ENCODE measurements around the gene TAGLN.

The TAGLN gene

DNA sequence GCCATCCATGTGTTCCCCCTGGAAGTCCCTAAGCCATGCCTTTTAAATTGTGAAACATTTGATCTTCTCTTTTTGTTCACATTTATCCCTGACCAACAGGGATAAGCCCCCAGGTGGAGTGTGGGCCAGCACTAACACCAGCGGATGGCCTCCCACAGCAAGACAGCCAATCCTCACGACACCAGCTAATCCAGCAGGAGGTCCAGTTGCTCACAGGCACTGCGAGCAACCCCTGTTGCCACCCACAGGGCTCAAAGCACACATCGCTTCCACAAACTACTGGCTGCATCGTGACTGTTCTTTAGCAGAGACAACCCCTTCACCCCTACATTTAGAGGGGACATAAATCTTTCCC lies 30.7 kb downstream of the TAGLN start:
- no peak for FAIRE-seq
- DNase-seq (ENCODE audit: insufficient read length, low spot score), result no peak

DNA sequence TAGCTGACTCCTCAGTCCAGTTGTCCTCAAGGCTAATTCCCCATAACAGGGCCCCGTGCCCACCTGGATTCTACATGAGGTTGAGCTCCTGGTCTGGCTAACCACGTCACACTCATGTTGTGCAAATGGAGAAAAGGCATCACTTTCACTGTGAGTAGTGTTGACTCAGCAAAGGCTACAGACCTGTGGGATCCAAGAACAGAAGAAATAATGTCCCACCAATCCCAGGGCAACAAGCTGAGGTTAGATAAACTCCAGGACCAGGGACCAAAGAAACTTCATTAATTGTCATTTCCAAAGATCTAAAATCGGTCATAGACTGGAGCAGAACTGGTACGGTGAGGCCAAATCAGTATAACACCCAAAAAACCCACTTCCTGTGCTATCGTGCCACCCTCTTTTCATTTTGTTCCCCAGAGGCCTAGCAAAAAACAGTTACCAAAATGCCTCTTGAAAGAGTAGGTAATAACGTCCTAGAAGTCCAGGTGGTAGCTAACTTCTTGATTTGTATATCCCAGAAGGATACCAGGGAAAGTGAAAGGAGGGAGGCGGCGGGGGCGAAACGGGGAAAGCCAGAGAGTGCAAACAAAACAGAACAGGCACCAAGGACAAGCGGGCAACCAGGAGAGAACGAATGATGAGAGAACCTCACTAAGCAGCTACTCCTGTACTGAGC lies 31.3 kb downstream of the TAGLN start:
- DNase-seq (ENCODE audit: insufficient read length, low spot score) (peak; percentile 37), FAIRE-seq (peak; percentile 93)

DNA sequence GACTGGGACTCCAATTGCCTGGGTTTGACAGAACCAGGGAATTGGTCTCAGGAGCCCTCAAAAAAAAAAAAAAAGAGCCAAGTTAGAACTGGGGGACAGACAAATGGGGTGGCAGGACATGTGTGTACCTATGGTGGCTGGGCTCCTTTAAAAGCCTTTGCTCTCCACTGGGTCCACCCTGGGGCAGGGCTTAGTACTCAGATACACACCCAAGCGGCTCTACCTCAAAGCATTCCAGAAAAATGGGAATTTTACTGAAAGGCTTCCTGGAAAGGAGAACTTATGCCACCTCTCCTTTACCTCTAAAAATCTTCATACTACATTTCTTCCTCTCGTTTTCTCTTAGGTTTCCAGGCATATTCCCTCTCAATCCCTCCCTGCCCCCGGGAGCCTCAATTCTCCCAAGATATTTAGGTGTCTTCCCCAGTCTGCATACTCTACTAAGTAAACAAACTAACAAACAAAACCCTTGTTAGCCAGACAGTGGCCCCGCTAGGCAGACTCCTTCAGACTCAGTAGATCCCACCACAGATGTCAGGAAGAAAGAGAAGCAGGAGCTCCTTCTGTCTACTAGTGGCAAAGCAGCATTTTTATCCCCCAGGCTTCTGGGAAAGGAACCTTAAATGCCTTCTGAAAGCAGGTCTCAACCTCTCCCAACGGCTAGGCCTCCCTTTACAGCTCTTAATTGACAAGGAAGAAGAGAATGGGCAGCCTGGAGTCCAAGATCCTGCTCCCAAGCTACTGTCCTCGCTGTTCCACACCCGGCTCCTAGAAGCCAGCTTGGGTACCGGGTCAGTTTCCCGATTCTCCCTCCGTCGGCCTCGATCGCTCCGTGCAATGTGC lies 32.0 kb downstream of the TAGLN start:
- no peak for FAIRE-seq
- no peak for DNase-seq (ENCODE audit: insufficient read length, low spot score)

DNA sequence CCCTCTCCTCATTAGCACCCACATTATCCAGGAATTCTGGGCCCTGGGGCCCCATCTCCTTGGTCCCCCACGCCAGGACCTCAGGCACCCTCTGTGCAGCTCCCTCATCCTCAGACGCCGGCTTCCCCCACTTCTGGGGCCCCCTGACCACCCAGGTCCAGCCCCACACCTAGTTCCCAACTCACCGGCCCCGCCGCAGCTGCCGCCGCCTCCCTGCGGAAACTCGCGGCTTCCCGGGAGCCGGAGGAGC lies 32.6 kb downstream of the TAGLN start, which contains the start of gene PCSK7:
Gene PCSK7 (minus strand): TSS at position 232 of the 250 bp plus-strand sequence. CDS start 2,229 bp downstream, outside the sequence.
- no peak for DNase-seq (ENCODE audit: insufficient read length, low spot score)
- FAIRE-seq, result peak; percentile 68

DNA sequence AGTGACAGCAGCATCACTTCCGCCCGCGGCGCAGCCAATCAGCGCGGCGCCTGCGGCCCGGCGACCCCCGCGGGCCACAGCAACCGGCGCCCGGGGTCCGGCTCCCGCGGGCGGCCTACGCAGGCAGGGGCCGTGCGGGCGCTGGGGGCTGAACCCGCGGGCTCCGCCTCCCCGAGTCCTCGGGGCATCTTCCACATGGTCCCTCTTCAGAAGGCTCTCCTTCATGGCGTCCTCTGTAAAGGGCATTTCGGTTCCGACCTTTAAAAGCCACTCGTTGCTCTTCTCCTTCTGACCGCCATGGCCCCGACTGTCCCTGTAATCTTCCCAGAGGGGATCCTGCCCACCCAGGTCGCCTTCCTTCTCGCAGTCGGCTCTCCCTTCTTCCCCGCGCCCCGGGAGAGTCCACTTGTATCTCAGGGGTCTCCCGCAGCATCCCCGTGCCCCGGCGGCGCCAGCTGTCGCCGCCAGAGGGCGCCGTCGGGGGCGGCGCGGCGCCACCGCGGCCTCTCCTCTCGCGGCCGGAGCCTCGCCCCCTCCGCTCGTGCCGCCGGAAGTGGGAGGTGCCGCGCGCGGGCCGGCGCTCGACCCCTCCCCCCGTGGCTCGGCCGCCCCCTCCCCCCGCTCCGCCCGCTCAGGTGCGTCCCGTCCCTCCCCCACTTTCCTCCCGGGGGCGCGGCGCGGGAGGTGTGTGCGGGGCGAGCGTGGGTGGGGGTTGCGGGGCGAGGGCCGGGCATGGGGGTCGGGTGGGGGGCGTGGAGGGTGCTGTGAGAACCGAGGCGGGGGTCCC lies 33.1 kb downstream of the TAGLN start, which contains the start of gene RNF214:
Gene RNF214 (plus strand): TSS at position 580 of the 787 bp plus-strand sequence. CDS start 1,602 bp downstream, outside the sequence.
- DNase-seq (ENCODE audit: insufficient read length, low spot score), result peak; percentile 96
- FAIRE-seq, result peak; percentile 91

DNA sequence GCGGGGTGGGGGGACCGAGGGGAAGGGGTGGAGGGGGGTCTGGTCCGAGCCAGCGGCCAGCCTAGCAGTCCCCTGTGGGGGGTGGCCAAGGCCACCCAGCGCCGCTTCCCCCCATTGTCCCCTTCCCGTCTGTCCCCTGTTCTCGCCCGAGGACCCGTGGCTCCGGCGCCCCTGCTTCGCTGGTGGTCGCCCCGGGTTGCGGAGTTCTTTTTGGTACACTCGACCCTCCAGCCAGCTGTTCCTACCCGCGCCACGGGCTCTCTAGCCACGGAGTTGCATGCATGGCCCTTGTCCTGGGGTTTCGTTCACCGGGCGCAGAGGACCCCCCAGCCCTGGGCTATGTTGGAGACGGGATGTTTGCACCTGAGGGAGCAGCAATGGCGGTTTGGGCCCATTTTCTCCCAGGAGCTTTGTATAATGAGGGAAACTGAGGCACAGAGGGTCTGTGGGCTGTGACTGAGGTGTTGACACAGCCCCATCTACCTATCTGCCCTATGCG lies 33.8 kb downstream of the TAGLN start:
- DNase-seq (ENCODE audit: insufficient read length, low spot score), result peak; percentile 34
- FAIRE-seq, result peak; percentile 78

DNA sequence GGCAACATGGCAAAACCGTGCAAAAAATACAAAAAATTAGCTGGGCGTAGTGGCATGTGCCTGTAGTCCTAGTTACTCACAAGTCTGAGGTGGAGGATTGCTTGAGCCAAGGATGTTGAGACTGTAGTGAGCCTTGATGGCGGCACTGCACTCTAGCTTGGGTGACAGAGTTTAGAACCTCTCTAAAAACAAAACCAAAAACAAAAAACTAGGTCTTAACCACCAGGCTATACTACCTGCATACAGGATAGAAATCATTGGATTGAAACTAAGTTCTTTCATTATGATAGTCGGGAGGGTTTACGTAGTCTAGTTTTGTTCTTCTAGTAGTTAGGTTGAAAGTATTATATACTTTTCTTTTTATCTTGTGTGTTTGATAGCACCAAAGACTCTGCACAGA lies 39.1 kb downstream of the TAGLN start:
- no peak for DNase-seq (ENCODE audit: insufficient read length, low spot score)
- no peak for FAIRE-seq

DNA sequence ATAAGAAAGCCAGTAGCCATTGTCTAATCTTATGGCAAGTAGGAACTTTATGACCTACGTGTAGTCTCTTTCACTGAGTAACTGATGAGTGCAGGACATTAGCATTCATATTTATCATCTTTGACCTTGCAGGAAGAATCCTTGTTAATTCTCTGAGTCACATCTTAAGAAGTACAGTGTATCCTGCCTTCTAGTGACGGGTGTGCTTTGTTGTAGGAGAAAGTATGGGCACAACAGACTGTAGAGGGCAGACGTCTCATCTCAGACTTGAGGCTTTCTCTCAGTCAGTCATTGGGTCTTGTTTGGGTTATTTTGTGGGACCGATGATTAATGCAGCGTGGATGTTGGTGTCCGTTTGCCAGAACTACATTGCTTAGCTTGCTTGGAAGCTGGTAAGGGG lies 40.1 kb downstream of the TAGLN start:
- DNase-seq (ENCODE audit: insufficient read length, low spot score), result no peak

DNA sequence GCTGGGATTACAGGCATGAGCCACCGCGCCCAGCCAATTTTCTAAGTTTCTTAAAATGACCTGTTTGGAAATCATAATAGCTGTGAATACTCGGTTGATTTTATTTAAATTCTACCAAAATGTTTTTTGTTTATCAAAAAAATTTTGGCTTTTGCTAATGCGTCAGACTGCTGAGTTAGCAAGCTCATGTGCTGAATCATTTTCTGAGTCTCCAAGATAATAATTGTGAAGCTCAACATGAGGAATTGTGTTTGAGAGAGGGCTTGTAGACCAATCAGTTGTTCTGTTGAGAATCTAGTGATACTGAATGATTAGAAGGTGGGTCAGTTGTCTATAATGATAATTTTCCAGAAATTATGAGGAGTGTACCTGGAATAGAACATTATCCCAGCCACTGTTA lies 49.2 kb downstream of the TAGLN start:
- DNase-seq (ENCODE audit: insufficient read length, low spot score) (no peak), FAIRE-seq (no peak)

More for the DNA sequence above, 40.1 kb downstream of the TAGLN start:
- no peak for FAIRE-seq

DNA sequence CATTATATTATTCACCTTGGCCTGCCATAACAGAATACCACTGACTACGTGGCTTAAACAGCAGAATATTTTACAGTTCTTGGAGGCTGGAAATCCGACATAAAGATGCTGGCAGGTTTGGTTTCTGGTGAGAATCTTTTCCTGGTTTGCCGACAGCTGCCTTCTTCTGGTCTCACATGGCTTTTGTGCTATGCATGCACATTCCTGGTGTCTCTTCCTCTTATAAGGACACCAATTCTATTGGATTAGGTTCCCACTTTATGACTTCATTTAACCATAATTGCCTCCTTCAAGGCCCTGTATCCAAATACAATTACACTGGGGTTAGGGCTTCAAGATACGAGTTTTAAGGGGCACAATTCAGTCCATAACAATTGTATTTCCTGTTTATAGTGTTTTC lies 50.4 kb downstream of the TAGLN start:
- DNase-seq (ENCODE audit: insufficient read length, low spot score) (no peak), FAIRE-seq (no peak)

DNA sequence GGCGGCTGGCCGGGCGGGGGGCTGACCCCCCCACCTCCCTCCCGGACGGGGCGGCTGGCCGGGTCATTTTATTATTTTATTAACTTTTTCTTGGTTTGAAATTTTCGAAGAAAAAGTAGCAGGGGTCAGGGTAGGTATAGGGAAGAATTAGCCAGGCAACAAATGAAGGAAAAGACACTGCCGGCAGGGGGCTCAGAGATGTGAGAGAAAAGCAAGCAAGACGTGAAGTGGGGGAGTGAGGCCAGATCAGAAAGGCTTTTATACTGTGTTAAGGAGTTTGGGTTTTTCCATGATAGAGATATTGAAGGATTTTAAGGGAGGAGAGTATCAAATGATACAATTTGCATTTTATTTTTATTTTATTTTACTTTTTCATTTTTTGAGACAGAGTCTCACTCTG lies 52.3 kb downstream of the TAGLN start:
- DNase-seq (ENCODE audit: insufficient read length, low spot score) (no peak), FAIRE-seq (no peak)

DNA sequence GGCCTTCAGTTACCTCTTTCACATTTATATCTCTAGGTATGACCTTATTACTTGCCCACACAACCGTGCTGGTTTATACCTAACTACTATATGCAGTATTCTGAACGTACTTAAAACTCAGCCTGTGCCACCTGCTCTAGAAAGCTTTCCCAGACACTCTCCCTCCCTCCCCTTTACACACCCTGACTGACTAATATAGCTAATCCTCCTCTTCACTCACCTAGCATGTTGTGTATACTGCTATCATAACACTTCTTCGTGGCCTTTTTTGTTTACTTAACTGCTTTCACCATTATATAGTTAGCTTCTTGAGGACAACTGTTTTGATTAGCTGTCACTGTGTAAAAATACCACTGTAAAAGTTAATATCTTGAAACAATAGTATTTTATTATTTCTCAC lies 56.8 kb downstream of the TAGLN start:
- no peak for FAIRE-seq
- no peak for DNase-seq (ENCODE audit: insufficient read length, low spot score)

DNA sequence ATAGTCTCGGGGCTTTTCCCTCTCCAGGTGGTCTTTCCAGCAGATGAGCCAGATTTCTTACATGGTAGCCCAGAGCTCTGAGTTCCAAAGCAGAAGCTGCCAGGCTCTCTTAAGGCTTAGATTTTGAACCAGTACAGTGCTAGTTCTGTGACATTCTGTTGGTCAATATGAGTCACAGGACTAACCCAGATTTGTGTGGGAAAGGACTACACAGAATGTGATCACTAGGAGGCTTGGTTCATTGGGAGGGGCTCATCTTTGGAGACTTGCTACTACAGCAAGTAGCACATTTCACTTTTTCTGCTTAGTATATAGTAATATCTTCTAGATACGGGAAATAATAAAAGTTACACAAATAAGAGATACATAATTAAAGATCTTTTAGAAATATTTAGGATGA lies 57.4 kb downstream of the TAGLN start:
- FAIRE-seq (no peak), DNase-seq (ENCODE audit: insufficient read length, low spot score) (no peak)

All from GM19239 (cell line).